Astrocyte (in vitro differentiated cells and primary cell): Measurements from ENCODE around the gene UBL3. TPM values are rescaled to one million over a fixed set of nuclear protein-coding genes. Genes with fewer than 3 reads are reported as not detected.

Experiments
- DNase-seq: peaks from one replicate; pipeline ENCODE4 v3.0.0-alpha.2; 2010; ENCODE audit warnings: low read depth
- FAIRE-seq: peaks from 2 replicates; lab custom pipeline; 2011; peaks lifted over from hg19 to GRCh38; lab: Jason Lieb, UNC
- H2AFZ ChIP-seq: 2 replicates; pipeline ENCODE4 v1.6.0; 2012; ENCODE audit warnings: low read depth, low read length, inconsistent platforms
- H3K27ac ChIP-seq: 2 replicates; pipeline ENCODE4 v1.5.1; 2011; ENCODE audit warnings: low read depth, low read length, inconsistent platforms
- H3K27me3 ChIP-seq: 2 replicates; pipeline ENCODE4 v1.6.0; 2011; ENCODE audit warnings: low read length, inconsistent platforms; ENCODE audit not compliant: insufficient read depth
- H3K36me3 ChIP-seq: 2 replicates; pipeline ENCODE4 v1.5.1; 2011; ENCODE audit warnings: low read length, inconsistent platforms; ENCODE audit not compliant: insufficient read depth
- H3K4me1 ChIP-seq: 2 replicates; pipeline ENCODE4 v1.5.1; 2011; ENCODE audit warnings: low read length, inconsistent platforms; ENCODE audit not compliant: insufficient read depth
- H3K4me2 ChIP-seq: 2 replicates; pipeline ENCODE4 v1.6.0; 2012; ENCODE audit warnings: low read length, inconsistent platforms
- H3K4me3 ChIP-seq: 2 replicates; pipeline ENCODE4 v1.5.1; 2011; ENCODE audit warnings: low read depth, mild to moderate bottlenecking, low read length, inconsistent platforms; ENCODE audit not compliant: insufficient read depth
- H3K79me2 ChIP-seq: 2 replicates; pipeline ENCODE4 v1.6.0; 2012; ENCODE audit warnings: mild to moderate bottlenecking, low read length, inconsistent platforms; ENCODE audit not compliant: insufficient read depth
- H3K9ac ChIP-seq: 2 replicates; pipeline ENCODE4 v1.6.0; 2012; ENCODE audit warnings: mild to moderate bottlenecking, low read length, inconsistent platforms
- H3K9me3 ChIP-seq: 2 replicates; pipeline ENCODE4 v1.5.1; 2012; ENCODE audit warnings: low read depth, mild to moderate bottlenecking, low read length, inconsistent platforms; ENCODE audit not compliant: insufficient read depth
- H4K20me1 ChIP-seq: 2 replicates; pipeline ENCODE4 v1.6.0; 2012; ENCODE audit warnings: low read length, inconsistent platforms; ENCODE audit not compliant: insufficient read depth
- H3K27ac Mint-ChIP-seq: one replicate; pipeline ENCODE4 v1.8.0; 2021; ENCODE audit warnings: mild to moderate bottlenecking, mixed read lengths; ENCODE audit not compliant: unreplicated experiment
- H3K27me3 Mint-ChIP-seq: one replicate; pipeline ENCODE4 v1.8.0; 2021; ENCODE audit warnings: low read depth, mixed read lengths; ENCODE audit not compliant: unreplicated experiment
- H3K36me3 Mint-ChIP-seq: one replicate; pipeline ENCODE4 v1.8.0; 2021; ENCODE audit warnings: low read depth, mixed read lengths; ENCODE audit not compliant: unreplicated experiment
- H3K4me1 Mint-ChIP-seq: one replicate; pipeline ENCODE4 v1.8.0; 2021; ENCODE audit warnings: low read depth, mixed read lengths; ENCODE audit not compliant: unreplicated experiment
- H3K4me3 Mint-ChIP-seq: one replicate; pipeline ENCODE4 v1.8.0; 2021; ENCODE audit warnings: mild to moderate bottlenecking, moderate library complexity, mixed read lengths; ENCODE audit not compliant: unreplicated experiment
- H3K9me3 Mint-ChIP-seq: one replicate; pipeline ENCODE4 v1.8.0; 2021; ENCODE audit warnings: mild to moderate bottlenecking, mixed read lengths; ENCODE audit not compliant: unreplicated experiment
- CTCF ChIP-seq: IDR thresholded peaks from 2 replicates; pipeline ENCODE4 v1.5.1; 2011; ENCODE audit warnings: low read depth, mild to moderate bottlenecking, inconsistent platforms, low read length, moderate library complexity; ENCODE audit not compliant: insufficient read depth
- EZH2 ChIP-seq: IDR thresholded peaks from 2 replicates; pipeline ENCODE4 v1.6.1; 2012; ENCODE audit warnings: mild to moderate bottlenecking, low read length, inconsistent platforms; ENCODE audit not compliant: insufficient read depth
- total RNA-seq: library from RNA; stranded (reverse); gene quantifications from 2 replicates; pipeline ENCODE4 v1.2.1, GENCODE V29; 2021

Gene UBL3
- total RNA-seq, 1 donor from 2014 or later = 48.5 TPM

GRCh38 chr13:29840585-29840984 is 9.8 kb downstream of the UBL3 start:
- no peak overlapping the region for H3K4me2 ChIP-seq

GRCh38 chr13:29835280-29836061 is 14.9 kb downstream of the UBL3 start:
- H3K27ac ChIP-seq = no peak overlapping the region

More at GRCh38 chr13:29840585-29840984, 9.8 kb downstream of the UBL3 start:
- DNase-seq (no peak), FAIRE-seq (no peak)
- Histone ChIP-seq H3K79me2 (peaks cover 96% of the 10 kb centered on the region), H3K27me3 (no peaks in the 10 kb centered on the region), H3K4me1 (peaks cover 16% of the 10 kb centered on the region), H3K4me3 (no peak overlapping the region), H3K36me3 (no peaks in the 10 kb centered on the region), H3K9me3 (no peaks in the 10 kb centered on the region), H2AFZ (no peak overlapping the region), H4K20me1 (peaks cover 57% of the 10 kb centered on the region), H3K9ac (no peak overlapping the region), H3K27ac (no peak overlapping the region)
- TF ChIP-seq EZH2 (no peak), CTCF (no peak)
- H3K9me3 Mint-ChIP-seq = no peaks in the 10 kb centered on the region
- H3K36me3 Mint-ChIP-seq = no peaks in the 10 kb centered on the region
- H3K4me1 Mint-ChIP-seq = peaks cover 59% of the 10 kb centered on the region
- H3K4me3 Mint-ChIP-seq = peak overlapping the region; percentile 9
- H3K27me3 Mint-ChIP-seq = no peaks in the 10 kb centered on the region
- H3K27ac Mint-ChIP-seq = peak overlapping the region; percentile 12

More at GRCh38 chr13:29835280-29836061, 14.9 kb downstream of the UBL3 start:
- Mint-ChIP-seq H3K4me1 (peaks cover 45% of the 10 kb centered on the region), H3K27me3 (no peaks in the 10 kb centered on the region), H3K36me3 (peaks cover 5% of the 10 kb centered on the region), H3K27ac (peak overlapping the region; percentile 38), H3K9me3 (peaks cover 1% of the 10 kb centered on the region), H3K4me3 (no peak overlapping the region)
- no peak for FAIRE-seq
- H4K20me1 ChIP-seq = peaks cover 70% of the 10 kb centered on the region
- no peak overlapping the region for H3K4me2 ChIP-seq
- H3K79me2 ChIP-seq = peaks cover 87% of the 10 kb centered on the region
- no peak overlapping the region for H2AFZ ChIP-seq
- no peaks in the 10 kb centered on the region for H3K9me3 ChIP-seq
- TF ChIP-seq EZH2 = no peak
- TF ChIP-seq CTCF = no peak
- DNase-seq = no peak
- H3K9ac ChIP-seq = no peak overlapping the region
- H3K4me3 ChIP-seq = no peak overlapping the region
- no peaks in the 10 kb centered on the region for H3K36me3 ChIP-seq
- H3K4me1 ChIP-seq = no peaks in the 10 kb centered on the region
- H3K27me3 ChIP-seq = no peaks in the 10 kb centered on the region
